Caki2 (cell line): ENCODE measurements around the gene C9orf85. TPM values are rescaled to one million over a fixed set of nuclear protein-coding genes. Genes with fewer than 3 reads are reported as not detected.

Experiments
- DNase-seq: peaks from one replicate; pipeline ENCODE4 v3.0.0-alpha.2; 2015; ENCODE audit warnings: low read depth
- in situ Hi-C: cut with HindIII; loops from 2 replicates; pipeline ENCODE4 v1.10.0; 2016; ENCODE audit warnings: low sequenced_read_pairs, low pct_unique_long_range_greater_than_20kb, mixed read lengths
- total RNA-seq: library from RNA; depleted of rRNA; stranded (reverse); fragments of >200 nt; shearing (Covaris generic); gene quantifications from 2 replicates; pipeline ENCODE4 v1.2.3, GENCODE V29; 2014; ENCODE audit warnings: low replicate concordance; rRNA removed

C9orf85 gene, protein sequence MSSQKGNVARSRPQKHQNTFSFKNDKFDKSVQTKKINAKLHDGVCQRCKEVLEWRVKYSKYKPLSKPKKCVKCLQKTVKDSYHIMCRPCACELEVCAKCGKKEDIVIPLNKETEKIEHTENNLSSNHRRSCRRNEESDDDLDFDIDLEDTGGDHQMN
- 9.4 and 12.5 TPM in 2 replicates for total RNA-seq

DNA sequence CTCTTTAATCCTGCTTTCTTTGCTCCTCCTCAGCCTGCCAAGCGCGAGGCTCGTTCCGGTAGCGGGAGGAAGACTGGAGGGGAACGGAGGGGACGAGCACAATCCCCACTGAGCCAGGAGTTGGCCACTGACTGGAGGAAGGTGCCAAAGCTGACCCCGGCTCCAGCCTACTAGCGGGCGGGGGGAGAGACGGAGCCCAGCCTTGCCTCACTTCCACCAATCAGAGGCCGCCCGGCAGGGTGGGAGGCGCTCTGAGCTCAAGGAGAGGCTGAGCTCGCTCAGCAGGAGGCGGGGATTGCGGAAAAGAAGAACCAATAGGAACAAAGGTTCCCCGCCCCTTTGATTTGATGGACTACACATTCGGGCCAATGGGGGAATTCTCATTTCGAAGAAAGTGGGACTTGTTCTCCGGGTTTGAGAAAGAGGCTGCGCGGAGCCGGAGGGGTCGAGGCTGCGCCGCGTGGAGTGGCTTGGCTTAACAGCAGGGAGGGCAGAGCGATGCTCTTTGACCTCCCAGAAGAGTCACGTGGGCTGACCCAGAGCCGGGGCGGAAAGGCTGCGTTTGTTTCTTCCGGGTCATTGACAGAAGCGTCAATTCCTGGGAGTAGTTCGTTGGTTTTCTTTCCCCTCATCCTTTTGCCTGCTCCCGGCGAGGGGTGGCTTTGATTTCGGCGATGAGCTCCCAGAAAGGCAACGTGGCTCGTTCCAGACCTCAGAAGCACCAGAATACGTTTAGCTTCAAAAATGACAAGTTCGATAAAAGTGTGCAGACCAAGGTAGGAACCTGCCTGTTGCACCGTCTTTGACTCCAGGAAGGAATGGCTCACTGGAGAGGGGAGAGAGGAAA, at the start of gene C9orf85, which contains the start of gene ABHD17B:
Gene C9orf85 (plus strand): TSS at position 579 of the 847 bp plus-strand sequence. CDS start 96 bp downstream, at position 675.
Gene ABHD17B (minus strand): TSS at position 133 of the 847 bp plus-strand sequence. CDS start 36,113 bp downstream, outside the sequence.
- peak; percentile 99 for DNase-seq

DNA sequence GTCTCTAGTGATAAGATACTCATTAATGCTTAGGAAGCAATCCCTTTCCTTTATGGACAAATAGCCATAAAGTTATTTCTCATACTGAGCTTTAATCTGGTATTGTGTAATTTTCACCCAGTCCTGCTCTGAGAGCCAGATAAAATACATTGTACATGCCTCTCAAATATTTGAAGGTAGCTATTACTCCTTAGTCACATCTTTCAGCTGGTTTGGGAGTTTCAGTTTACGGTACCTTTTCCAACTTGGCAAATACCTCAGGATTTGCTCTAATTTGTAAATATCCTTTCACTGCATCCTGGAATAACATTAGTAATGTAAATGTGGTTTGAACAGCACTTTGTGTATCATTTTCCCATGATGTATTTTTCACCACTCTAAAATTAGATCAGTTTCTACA, 47.8 kb upstream of the C9orf85 start:
- in situ Hi-C loops, result no loop called here
- no peak for DNase-seq

More for the DNA sequence above, at the start of gene C9orf85, which contains the start of gene ABHD17B:
- in situ Hi-C loops, result no loop called here

DNA sequence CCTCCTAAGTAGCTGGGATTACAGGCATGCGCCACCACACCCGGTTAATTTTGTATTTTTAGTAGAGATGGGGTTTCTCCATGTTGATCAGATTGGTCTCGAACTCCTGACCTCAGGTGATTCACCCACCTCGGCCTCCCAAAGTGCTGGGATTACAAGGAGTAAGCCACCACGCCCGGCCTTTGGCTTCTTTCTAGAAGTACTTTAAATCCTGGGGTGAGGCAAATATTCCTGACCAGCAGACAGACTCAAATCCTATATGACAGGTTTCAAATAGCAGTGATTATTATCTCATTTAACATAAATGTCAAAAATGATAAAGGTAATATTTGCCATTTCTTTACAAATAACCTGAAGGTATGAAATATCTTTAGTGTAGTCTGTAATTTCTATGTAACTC, 36.1 kb upstream of the C9orf85 start:
- DNase-seq, result no peak
- in situ Hi-C loops, result no loop called here

DNA sequence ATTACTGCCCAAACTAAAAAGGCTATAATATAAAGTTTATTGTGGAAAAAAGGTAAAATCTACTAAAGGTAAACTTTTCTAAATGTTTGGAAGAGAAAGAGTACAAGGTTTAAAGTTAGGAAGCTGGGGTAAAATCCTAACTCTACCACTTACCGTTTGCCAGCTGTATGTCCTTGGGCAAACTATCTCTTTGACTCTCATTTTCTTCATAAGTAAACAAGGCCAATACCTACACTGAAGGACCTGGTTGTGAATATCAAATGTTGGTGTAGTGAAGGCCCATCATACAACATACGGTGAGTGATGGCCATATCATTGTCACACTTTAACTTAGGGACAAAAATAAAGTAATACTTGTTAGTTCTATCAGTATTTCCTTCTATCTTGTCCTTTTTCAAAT, 35.3 kb upstream of the C9orf85 start:
- in situ Hi-C loops, result no loop called here

DNA sequence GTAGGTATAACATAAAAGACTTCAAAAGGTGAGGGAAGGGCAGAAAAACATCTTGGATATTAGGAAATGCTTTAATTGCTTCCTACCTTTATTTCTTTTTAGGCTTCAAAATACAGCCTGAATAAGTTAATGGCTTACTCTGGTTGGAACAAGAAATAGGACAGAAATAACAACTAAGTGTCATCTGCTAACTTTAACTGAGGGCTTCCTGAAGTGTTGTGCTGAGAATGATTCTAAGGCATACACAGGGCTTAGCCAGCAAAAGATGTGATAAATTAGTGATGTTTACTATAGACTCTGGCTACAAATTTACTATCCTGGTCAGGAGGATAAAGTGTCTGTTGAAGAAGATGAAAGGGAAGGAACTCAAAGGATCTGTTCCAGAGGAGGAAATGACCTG, 34.6 kb upstream of the C9orf85 start:
- in situ Hi-C loops, result no loop called here
- DNase-seq, result no peak

More for the DNA sequence above, 35.3 kb upstream of the C9orf85 start:
- no peak for DNase-seq

DNA sequence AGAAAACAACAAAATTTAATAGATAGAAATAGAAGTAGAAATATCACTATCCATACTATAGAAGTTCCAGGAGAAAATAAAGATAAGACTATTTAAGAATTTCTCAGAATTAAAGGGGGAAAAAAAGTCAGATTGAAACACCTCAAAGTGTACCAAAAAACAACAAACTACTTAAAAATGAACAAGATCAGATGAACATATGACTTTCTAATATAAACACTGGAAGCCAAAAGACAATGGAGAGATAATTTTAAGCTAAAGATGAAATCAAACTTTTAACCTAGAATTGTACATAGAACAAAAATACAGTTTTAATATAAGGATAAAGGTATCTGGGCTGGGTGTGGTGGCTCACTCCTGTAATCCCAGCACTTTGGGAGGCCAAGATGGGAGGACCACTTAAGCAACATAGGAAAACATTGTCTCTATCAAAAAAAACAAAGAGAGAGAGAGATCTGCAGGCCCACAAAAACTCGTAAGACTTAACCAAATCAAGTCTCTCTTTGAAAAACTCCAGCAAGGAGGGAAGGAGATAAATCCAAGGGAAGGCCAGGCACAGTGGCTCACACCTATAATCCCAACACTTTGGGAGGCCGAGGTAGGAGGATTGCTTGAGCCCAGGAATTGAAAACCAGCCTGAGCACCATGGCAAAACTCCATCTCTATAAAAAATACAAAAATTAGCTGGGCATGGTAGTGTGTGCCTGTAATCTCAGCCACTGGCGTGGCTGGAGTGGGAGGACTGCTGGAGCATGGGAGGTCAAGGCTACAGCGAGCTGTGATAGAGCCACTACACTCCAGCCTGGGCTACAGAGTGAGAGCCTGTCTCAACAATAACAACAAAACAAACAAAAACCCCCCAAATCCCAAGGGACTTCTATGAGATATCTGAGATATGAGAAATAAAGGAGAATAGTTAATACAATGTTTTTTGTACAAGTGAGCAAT, 32.8 kb upstream of the C9orf85 start:
- DNase-seq, result no peak
- in situ Hi-C loops, result no loop called here

DNA sequence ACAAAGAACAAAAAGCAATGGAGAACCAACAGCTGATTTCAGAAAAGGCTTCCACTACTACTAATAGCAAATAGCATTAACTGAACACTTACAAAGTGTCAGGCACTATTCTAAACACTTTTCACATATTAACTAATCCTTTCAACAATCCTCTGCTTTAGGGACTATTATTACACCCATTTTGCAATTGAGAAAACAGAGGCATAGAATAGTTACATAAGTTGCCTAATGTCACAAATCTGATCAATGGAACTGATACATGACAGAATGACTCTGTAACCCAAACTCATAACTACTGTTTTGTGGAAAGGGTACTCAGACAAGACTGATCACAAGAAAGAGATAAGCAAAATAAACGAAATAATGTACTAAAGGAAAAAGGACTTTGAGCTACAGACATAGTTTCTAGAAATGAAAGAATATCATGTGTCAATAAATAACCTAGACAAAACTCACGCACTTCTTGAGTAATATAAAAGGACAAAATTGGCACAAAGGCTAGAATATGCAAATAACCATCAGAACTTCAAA, 31.7 kb upstream of the C9orf85 start:
- DNase-seq, result no peak
- in situ Hi-C loops, result no loop called here

DNA sequence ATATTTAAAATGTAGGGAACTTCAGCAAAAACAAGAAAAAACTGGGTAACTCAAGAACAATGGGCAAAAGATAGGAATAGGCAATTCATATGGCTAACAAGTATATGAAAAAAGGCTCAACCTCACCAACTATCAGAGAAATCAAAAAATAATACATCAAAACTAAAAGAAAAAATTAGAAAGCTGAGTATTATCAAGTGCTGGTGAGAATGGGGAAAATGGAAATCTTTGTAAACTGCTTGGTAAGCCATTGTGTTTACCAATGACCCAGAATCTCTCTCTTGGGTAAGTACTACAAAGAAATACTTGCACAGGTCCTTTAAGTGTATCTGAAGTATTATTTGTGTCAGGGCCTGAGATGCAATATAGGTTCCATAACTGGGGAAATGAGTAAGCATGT, 27.4 kb upstream of the C9orf85 start:
- DNase-seq, result no peak
- in situ Hi-C loops, result no loop called here

DNA sequence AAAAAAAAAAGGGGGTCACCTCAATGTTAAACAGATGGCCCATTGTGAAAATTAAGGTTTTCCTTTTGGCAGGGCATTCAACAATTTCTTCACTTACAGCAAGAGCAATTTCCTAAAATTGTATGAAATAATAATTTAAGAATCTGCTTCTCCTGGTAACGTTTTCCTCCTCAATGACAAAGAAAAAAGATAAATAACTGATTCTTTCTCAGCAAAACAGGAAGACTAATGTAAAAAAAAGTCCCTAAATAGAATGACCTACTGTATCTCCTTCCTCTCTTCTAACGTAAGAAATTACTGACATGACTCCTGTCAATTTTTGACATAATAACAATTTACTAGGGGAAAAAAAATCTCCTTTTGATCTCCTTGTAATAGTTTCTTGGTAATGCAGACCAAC, 26.0 kb upstream of the C9orf85 start:
- in situ Hi-C loops, result no loop called here
- no peak for DNase-seq

DNA sequence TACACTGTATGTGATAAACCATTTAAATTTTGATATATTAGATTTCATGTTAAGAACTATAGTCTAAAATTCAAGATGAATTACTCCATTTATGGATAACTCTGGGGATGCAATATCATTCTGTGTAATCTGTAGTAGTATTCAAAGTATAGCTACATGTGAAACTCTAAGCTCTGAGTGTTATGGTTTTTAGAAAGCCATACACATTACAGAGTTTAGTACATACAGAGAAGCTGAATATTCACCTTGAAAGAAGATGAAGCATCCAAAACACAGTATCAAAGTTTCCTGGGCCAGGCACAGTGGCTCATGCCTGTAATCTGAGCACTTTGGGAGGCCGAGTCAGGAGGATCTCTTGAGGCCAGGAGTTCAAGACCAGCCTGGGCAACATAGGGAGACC, 25.4 kb upstream of the C9orf85 start:
- DNase-seq, result no peak
- in situ Hi-C loops, result no loop called here

DNA sequence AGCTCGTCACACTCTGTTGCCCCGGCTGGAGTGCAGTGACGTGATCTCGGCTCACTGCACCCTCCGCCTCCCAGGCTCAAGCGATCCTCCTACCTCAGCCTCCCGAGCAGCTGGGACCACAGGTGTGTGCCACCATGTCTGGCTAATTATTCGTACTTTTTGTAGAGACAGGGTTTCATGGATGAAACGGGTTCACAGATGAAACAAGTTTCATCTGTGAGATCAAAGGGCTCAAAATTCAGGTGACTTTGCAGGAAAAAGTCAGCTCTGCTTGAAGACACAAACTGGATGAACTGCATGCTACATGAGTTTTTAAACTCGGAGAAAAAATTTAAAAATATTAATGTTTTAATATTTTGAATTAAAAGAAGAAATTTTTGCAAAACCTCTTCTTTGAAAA, 24.9 kb upstream of the C9orf85 start:
- in situ Hi-C loops, result no loop called here
- DNase-seq, result no peak

DNA sequence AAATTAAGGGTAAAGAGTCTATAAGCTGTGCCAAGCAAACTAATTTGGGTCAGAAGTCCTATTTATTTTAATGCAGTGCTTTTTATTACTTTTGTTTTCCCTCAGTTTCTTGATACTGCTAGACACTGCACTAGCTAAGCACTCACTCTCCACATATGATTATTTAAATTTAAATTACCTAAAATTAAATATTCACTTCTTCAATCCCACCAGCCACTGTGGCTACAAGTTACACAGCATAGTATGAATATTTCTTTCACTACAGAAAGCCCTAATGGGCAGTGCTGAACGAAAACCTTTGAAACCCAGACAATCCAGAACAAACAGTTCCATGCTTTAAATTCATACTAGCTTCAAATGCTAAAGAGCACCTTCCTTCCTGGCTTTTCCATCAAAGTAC, 24.1 kb upstream of the C9orf85 start:
- in situ Hi-C loops, result no loop called here
- no peak for DNase-seq

DNA sequence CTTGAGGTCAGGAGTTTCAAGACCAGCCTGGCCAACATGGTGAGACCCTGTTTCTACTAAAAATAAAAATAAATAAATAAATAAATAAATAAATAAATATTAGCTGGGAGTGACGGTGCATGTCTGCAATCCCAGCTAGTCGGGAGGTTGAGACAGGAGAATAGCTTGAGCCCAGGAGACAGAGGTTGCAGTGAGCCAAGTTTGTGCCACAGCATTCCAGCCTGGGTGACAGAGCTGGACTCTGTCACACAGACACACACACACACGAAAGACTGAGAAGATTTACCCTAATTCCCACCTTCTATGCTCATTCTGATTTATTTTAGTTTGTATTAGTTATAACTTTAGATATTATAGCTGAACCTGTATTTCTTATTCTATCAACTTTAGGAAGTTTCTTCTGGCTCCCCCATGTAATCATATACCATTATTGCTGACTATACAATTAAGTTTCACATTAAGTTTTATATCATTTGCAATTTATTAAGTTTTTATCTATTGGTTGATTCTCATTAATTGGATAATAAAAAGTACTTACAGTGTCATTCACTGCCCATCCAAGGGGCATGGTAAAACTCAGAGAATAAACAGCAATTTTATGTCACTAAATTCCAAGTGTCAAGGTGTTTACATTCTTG, 21.3 kb upstream of the C9orf85 start:
- DNase-seq, result no peak
- in situ Hi-C loops, result no loop called here

DNA sequence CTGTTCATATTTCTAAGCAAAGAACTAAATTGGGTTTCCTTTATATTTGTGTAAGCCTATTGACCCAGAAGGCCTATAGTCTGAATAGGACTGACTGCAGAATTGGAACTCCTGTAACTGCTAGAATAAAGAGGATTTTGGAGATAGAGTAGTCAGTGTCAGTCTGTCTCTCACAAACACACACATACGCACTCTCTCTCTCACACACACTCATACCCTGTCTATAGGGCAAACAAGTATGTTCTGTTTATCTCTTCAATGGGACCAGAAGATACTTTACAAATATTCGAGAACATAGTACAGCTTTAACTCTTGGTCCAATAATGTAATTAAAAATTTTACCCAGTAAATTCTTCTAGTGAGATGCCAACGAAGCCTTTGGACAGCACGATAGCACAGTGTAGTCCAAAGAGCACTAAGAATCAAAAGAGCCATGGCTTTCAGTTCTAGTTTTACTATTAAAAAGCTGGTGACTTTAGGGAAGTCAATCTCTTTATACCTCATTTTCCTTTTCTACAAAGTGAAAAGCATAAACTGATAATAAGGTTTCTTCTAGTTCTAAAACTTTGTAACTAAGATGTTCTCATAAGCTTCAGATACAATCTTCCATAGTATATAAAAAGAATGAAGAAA, 19.8 kb upstream of the C9orf85 start:
- DNase-seq, result no peak
- in situ Hi-C loops, result no loop called here

DNA sequence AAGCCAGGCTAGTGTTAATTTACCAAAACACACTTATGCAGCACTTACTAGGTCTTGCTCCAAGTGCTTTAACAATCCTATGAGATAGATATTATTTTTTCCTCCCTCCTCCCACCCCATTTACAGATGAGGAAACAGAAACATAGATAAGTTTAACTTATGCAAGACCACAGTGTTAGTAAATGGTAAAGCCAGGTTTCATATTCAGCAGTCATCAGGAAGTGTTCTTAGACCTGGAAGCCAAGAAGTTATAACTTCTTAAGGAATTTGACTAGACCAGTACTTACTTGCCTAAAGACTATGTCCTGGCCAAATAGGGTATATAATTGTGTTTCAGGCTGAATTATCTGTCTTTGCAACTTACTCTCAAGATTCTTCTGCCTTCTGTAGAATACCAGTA, 16.3 kb upstream of the C9orf85 start:
- in situ Hi-C loops, result no loop called here
- DNase-seq, result no peak

DNA sequence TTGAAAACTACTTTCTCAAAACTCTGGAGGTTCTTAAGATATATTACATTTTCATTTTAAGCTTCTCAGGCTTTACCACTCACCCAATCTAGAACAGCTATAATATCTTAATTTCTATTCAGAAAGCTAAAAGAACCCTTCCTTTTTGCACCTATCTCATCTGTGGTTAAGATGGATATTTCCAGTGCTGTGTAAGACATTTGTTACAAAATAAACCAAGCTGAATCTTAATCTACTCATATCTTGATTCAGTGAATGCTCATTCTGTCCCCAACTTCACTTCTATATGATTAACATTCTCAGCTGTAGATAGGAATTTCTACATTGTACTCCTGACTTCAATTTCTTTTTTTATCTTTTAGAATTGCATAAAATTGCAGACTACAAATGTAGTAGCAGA, 15.5 kb upstream of the C9orf85 start:
- in situ Hi-C loops, result no loop called here
- DNase-seq, result no peak

DNA sequence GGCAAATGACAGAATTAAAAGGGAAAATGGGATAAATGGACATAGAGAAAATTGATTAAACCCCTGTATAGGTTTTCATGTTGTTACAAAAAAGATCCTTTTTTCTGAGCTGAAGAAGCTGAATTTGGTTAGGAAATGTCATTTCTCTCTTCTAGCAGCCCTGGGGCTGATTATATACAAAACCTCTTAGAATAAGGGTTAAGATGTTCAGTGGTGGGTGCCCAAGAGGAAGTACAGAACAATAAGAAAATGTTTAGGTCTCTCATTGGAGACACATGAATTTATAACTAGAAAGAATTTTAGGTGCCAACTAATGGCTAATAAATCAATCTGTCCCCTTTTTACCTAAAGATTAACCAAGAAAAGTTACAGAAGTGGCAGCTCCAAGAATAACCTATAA, 14.7 kb upstream of the C9orf85 start:
- in situ Hi-C loops, result no loop called here
- DNase-seq, result no peak

DNA sequence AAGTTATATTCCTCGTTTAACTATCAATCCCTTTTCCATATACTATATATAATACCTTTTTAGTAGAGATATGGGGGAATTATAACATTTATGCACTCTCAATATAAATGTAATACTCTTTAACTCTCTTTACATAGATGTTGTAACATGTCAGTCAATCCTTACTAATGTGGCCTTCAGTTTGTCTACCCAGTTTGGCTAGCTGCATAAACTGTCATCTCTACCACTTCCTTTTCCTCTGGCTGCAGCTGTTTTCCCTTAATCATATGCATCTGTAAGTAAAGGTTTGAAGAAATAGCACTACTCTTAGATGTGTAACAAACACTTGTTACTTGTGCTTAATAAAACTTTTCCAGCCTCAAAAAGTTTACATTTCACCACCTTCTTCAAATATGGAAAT, 13.9 kb upstream of the C9orf85 start:
- in situ Hi-C loops, result no loop called here
- DNase-seq, result no peak
